H1 (cell line): ENCODE measurements around the gene KIF25.

Experiments
- CTCF ChIP-seq, 3 experiments: IDR thresholded peaks; 1 replicate in 2 of 3; 2 replicates in 1 of 3; pipeline versions ENCODE4 v1.5.1 to v1.6.1; 2011; ENCODE audit warnings: low read length in 3 of 3, mild to moderate bottlenecking in 3 of 3, inconsistent platforms in 2 of 3, low read depth in 1 of 3, moderate library complexity in 1 of 3; ENCODE audit not compliant: insufficient read depth in 1 of 3; ENCODE audit errors: control extremely low read depth in 1 of 3
- POU5F1 ChIP-seq: IDR thresholded peaks from 2 replicates; pipeline ENCODE4 v1.6.1; 2011; ENCODE audit warnings: low read depth, mild to moderate bottlenecking, low read length, moderate library complexity

DNA sequence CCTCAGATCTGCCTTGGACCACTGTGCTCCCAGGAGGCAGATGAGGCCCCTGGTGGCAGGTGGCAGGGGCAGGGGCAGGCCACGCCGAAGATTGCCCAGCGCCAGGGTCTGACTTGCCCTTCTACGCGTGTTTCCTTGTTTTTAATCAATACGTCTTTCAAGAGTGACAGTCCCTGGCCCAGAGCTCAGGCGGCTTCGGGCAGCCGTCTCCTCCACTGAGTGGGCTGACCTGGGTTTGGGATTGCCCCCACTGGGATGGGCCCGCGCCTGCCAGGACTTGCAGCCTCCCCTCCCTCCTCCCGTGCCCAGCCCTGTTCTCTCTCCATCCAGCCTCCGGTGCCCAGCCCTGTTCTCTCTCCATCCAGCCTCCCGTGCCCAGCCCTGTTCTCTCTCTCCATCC lies 60.4 kb downstream of the KIF25 start:
- no peak for TF ChIP-seq POU5F1
- no peak for TF ChIP-seq CTCF (IDR thresholded peaks at IDR 0.05; ENCODE audit: control extremely low read depth in 1 of 3, insufficient read depth in 1 of 3, low read depth in 1 of 3, low read length in 3 of 3)
